Measurements from ENCODE around the gene IL17B. TPM values are rescaled to one million over a fixed set of nuclear protein-coding genes. Genes with fewer than 3 reads are reported as not detected.

Gene IL17B
- total and polyA plus RNA-seq, 2 of the 13 experiments (the other 11 are each of a cell fraction or from before 2014, with no cell fraction given), result 0.29 to 2.6 TPM

DNA sequence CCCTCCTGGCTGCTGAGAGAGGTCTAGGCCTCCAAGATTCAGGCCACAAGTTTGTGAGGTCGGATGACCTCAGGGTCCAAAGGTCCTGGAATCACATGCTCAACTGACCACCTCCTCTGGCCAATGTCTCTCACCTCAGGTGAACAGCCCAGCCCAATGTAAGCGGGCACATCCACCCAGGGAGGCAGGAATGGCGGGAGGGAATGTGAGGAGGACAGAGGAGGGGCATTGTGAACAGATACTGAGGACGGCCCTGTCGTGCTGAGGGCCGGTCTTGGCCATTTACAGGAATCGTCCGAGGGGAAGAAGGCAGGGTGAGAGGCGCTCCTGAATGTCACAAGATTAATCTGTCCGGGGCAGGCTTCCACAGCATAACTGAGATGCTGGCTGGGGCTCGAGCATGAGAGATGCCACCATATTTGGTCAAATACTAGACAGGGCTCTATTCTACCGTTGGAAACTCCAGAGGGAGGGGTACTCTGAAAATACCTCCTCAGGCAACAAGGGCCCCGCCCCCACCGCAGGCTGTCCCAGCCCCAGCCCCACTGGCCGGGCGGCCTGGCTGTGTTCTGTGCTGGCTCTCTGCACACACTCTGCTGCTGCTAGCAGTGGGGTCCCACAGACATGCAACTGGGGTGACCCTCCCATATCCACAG is 1.5 kb upstream of the IL17B start (continued):
- peak; percentile 54; the same call in 1 of the 2 replicates for TF ChIP-seq NR2F6 (IDR thresholded peaks at IDR 0.05)
- peak; percentile 78 for TF ChIP-seq NR2F6 (CRISPR knock-in tag; IDR thresholded peaks at IDR 0.05)
- TF ChIP-seq ZNF513 (CRISPR knock-in tag; conservative IDR thresholded peaks at IDR 0.05), result no peak
- TF ChIP-seq SYNCRIP (IDR thresholded peaks at IDR 0.05; ENCODE audit: insufficient read depth, low read depth, low read length), result no peak
- peak; percentile 62; the same call in 1 of the 2 replicates for TF ChIP-seq TOPORS (CRISPR knock-in tag; IDR thresholded peaks at IDR 0.05)
- peak; percentile 57; the same call in 1 of the 2 replicates for TF ChIP-seq TARDBP (CRISPR knock-in tag; IDR thresholded peaks at IDR 0.05)
- TF ChIP-seq ESRRA (CRISPR knock-in tag; IDR thresholded peaks at IDR 0.05; ENCODE audit: low read depth), result 0 out of 2 replicates have a peak, but pooled peaks have one; percentile 46
- peak; percentile 83 for TF ChIP-seq NCOR1 (IDR thresholded peaks at IDR 0.05; ENCODE audit: borderline replicate concordance, low read length)
- TF ChIP-seq FOSL2 (CRISPR knock-in tag; IDR thresholded peaks at IDR 0.05), result peak; percentile 63
- no peak for TF ChIP-seq ZSCAN12 (CRISPR knock-in tag; IDR thresholded peaks at IDR 0.05)
- peak; percentile 32 for TF ChIP-seq ELF3 (CRISPR knock-in tag; IDR thresholded peaks at IDR 0.05)
- TF ChIP-seq HNF4G (IDR thresholded peaks at IDR 0.05; ENCODE audit: borderline replicate concordance, low read depth, low read length), result peak; percentile 67; the same call in 1 of the 2 replicates
- TF ChIP-seq HNF4G (CRISPR knock-in tag; IDR thresholded peaks at IDR 0.05; ENCODE audit: borderline replicate concordance, low read depth), result peak; percentile 55; the same call in 1 of the 2 replicates
- TF ChIP-seq PRMT3 (CRISPR knock-in tag; IDR thresholded peaks at IDR 0.05; ENCODE audit: borderline replicate concordance, low read depth), result no peak
- TF ChIP-seq CSRNP1 (CRISPR knock-in tag; IDR thresholded peaks at IDR 0.05), result 0 out of 2 replicates have a peak, but pooled peaks have one; percentile 65
- TF ChIP-seq, protein P1, sequence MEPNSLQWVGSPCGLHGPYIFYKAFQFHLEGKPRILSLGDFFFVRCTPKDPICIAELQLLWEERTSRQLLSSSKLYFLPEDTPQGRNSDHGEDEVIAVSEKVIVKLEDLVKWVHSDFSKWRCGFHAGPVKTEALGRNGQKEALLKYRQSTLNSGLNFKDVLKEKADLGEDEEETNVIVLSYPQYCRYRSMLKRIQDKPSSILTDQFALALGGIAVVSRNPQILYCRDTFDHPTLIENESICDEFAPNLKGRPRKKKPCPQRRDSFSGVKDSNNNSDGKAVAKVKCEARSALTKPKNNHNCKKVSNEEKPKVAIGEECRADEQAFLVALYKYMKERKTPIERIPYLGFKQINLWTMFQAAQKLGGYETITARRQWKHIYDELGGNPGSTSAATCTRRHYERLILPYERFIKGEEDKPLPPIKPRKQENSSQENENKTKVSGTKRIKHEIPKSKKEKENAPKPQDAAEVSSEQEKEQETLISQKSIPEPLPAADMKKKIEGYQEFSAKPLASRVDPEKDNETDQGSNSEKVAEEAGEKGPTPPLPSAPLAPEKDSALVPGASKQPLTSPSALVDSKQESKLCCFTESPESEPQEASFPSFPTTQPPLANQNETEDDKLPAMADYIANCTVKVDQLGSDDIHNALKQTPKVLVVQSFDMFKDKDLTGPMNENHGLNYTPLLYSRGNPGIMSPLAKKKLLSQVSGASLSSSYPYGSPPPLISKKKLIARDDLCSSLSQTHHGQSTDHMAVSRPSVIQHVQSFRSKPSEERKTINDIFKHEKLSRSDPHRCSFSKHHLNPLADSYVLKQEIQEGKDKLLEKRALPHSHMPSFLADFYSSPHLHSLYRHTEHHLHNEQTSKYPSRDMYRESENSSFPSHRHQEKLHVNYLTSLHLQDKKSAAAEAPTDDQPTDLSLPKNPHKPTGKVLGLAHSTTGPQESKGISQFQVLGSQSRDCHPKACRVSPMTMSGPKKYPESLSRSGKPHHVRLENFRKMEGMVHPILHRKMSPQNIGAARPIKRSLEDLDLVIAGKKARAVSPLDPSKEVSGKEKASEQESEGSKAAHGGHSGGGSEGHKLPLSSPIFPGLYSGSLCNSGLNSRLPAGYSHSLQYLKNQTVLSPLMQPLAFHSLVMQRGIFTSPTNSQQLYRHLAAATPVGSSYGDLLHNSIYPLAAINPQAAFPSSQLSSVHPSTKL (CRISPR knock-in tag; IDR thresholded peaks at IDR 0.05), result peak; percentile 57
- peak; percentile 55; the same call in 1 of the 2 replicates for TF ChIP-seq ZNF574 (CRISPR knock-in tag; IDR thresholded peaks at IDR 0.05)
